Measurements from ENCODE around the gene PCDHGB1.

The PCDHGB1 gene

DNA sequence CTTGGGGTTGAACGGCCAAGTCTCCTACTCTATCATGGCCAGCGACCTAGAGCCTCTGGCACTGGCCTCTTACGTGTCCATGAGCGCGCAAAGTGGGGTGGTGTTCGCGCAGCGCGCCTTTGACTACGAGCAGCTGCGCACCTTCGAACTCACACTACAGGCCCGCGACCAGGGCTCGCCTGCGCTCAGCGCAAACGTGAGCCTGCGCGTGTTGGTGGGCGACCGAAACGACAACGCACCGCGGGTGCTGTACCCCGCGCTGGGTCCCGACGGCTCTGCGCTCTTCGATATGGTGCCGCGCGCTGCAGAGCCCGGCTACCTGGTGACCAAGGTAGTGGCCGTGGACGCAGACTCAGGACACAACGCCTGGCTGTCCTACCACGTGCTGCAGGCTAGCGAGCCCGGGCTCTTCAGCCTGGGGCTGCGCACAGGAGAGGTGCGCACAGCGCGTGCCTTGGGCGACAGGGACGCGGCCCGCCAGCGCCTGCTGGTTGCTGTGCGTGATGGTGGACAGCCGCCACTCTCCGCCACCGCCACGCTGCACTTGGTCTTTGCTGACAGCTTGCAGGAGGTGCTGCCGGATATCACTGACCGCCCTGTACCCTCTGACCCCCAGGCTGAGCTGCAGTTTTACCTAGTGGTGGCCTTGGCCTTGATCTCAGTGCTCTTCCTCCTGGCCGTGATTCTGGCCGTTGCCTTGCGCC lies 49.8 kb downstream of the PCDHGB1 start:
- in situ Hi-C loops (cut with MboI; ENCODE audit: low sequenced_read_pairs) = no loop called here
- Histone ChIP-seq H3K27me3 (ENCODE audit: low read depth) (no peaks in the 10 kb centered on the region), H3K9me3 (no peaks in the 10 kb centered on the region)

More for the DNA sequence above, 49.8 kb downstream of the PCDHGB1 start:
- H3K4me1 ChIP-seq = no peaks in the 10 kb centered on the region
- no peaks in the 10 kb centered on the region for H3K36me3 ChIP-seq (replicated peaks)
- H3K4me3 ChIP-seq = no peak overlapping the region
- DNase-seq (ENCODE audit: low spot score in 2 of 2) = no peak

All from HAP-1 (cell line).